Breast epithelium (tissue), 4 donors: ENCODE measurements around the gene DIRAS1. TPM values are rescaled to one million over a fixed set of nuclear protein-coding genes. Genes with fewer than 3 reads are reported as not detected.

Experiments
- DNase-seq, 2 donors: peaks; one replicate each; pipeline ENCODE4 v3.0.0-alpha.2; 2019; ENCODE audit warnings: low spot score in 2 of 2
- H3K27ac ChIP-seq, 2 donors: fragments of 200-600 bp; sonication (generic) in 1 of 2; one replicate each; pipeline ENCODE4 v1.5.1; 2016 to 2019; ENCODE audit warnings: mild to moderate bottlenecking in 1 of 2
- H3K27me3 ChIP-seq, 2 donors: fragments of 200-600 bp; sonication (generic) in 1 of 2; one replicate each; pipeline versions ENCODE4 v1.5.1 to v1.6.0; 2017 to 2019; ENCODE audit warnings: control low read depth in 1 of 2, mild to moderate bottlenecking in 1 of 2
- H3K36me3 ChIP-seq: fragments of 200-600 bp; one replicate; pipeline ENCODE4 v1.5.1; 2019
- H3K4me1 ChIP-seq, 2 donors: fragments of 200-600 bp; sonication (generic); one replicate each; pipeline ENCODE4 v1.5.1; 2016 to 2019; ENCODE audit warnings: control low read depth in 1 of 2
- H3K4me3 ChIP-seq, 3 donors: fragments of 200-600 bp; sonication (generic); 1 replicate in 2 of 3; 2 replicates in 1 of 3; pipeline ENCODE4 v1.5.1; 2016 to 2019; ENCODE audit warnings: mild to moderate bottlenecking in 3 of 3, moderate library complexity in 2 of 3
- H3K9me3 ChIP-seq, 2 donors: fragments of 200-600 bp; sonication (generic) in 1 of 2; one replicate each; pipeline ENCODE4 v1.5.1; 2016 to 2019; ENCODE audit warnings: control low read depth in 1 of 2
- CTCF ChIP-seq, 3 donors: fragments of 450-650 bp; IDR thresholded peaks; one replicate each; pipeline ENCODE4 v1.5.1; 2016 to 2017; ENCODE audit warnings: antibody characterized with exemption in 3 of 3, mild to moderate bottlenecking in 3 of 3, moderate library complexity in 3 of 3
- POLR2A ChIP-seq: fragments of 450-650 bp; IDR thresholded peaks from one replicate; pipeline ENCODE4 v1.6.1; 2016; ENCODE audit warnings: antibody characterized with exemption, mild to moderate bottlenecking, moderate library complexity
- POLR2AphosphoS5 ChIP-seq, 3 donors: sonication (generic); formaldehyde crosslinking; IDR thresholded peaks; one replicate each; pipeline ENCODE4 v1.6.1; 2017; ENCODE audit warnings: antibody characterized with exemption in 3 of 3
- intact Hi-C: fragments of 100-400 bp; cut with DNase I; formaldehyde crosslinking; loops from one replicate; pipeline ENCODE4 v1.15.1; 2023; ENCODE audit warnings: low total_unique reads
- total RNA-seq, 3 donors: library from RNA; depleted of rRNA; stranded (reverse); fragments of >200 nt; gene quantifications; one replicate each; pipeline ENCODE4 v1.1.0, GENCODE V29; 2016

Gene DIRAS1
- total RNA-seq, 3 donors from 2014 or later: 0.64 to 3.7 (median 3.6) TPM

GRCh38 chr19:2762783-2763496 is 41.8 kb upstream of the DIRAS1 start:
- Histone ChIP-seq H3K9me3 (no peaks in the 10 kb centered on the region), H3K27me3 (no peaks in the 10 kb centered on the region), H3K36me3 (peaks cover 4% of the 10 kb centered on the region), H3K4me3 (no peak overlapping the region), H3K4me1 (no peaks in the 10 kb centered on the region), H3K27ac (no peak overlapping the region)
- intact Hi-C loops: no loop called here
- TF ChIP-seq POLR2A: no peak
- TF ChIP-seq CTCF (IDR thresholded peaks at IDR 0.05): no peak
- TF ChIP-seq POLR2AphosphoS5 (IDR thresholded peaks at IDR 0.05): no peak
- no peak for DNase-seq

GRCh38 chr19:2761876-2762782 is 41.0 kb upstream of the DIRAS1 start:
- DNase-seq: no peak
- H3K4me3 ChIP-seq: no peak overlapping the region
- H3K36me3 ChIP-seq: peaks cover 4% of the 10 kb centered on the region
- no peaks in the 10 kb centered on the region for H3K4me1 ChIP-seq
- H3K9me3 ChIP-seq: no peaks in the 10 kb centered on the region
- intact Hi-C loops: no loop called here
- no peaks in the 10 kb centered on the region for H3K27me3 ChIP-seq
- no peak overlapping the region for H3K27ac ChIP-seq
- TF ChIP-seq POLR2A (no peak), CTCF (IDR thresholded peaks at IDR 0.05) (no peak), POLR2AphosphoS5 (IDR thresholded peaks at IDR 0.05) (no peak)

GRCh38 chr19:2761309-2761677 is 40.1 kb upstream of the DIRAS1 start:
- Histone ChIP-seq H3K36me3 (peaks cover 4% of the 10 kb centered on the region), H3K4me1 (no peaks in the 10 kb centered on the region), H3K27me3 (no peaks in the 10 kb centered on the region), H3K9me3 (no peaks in the 10 kb centered on the region), H3K4me3 (no peak overlapping the region), H3K27ac (no peak overlapping the region)
- no peak for DNase-seq
- intact Hi-C loops: no loop called here
- TF ChIP-seq POLR2AphosphoS5 (IDR thresholded peaks at IDR 0.05): no peak
- TF ChIP-seq POLR2A: no peak

- Histone ChIP-seq H3K27me3 (no peaks in the 10 kb centered on the region), H3K27ac (no peak overlapping the region), H3K4me1 (no peaks in the 10 kb centered on the region), H3K4me3 (no peak overlapping the region), H3K36me3 (no peaks in the 10 kb centered on the region), H3K9me3 (no peaks in the 10 kb centered on the region)
- intact Hi-C loops: loop anchor here (10.0 kb wide), 1 partner anchor 115 kb away; no protein-coding TSS in a partner anchor
- TF ChIP-seq CTCF (IDR thresholded peaks at IDR 0.05): no peak
- TF ChIP-seq POLR2A: no peak
- TF ChIP-seq POLR2AphosphoS5 (IDR thresholded peaks at IDR 0.05): no peak
- DNase-seq: no peak
These were observed 38.8 kb upstream of the DIRAS1 start for GRCh38 chr19:2759965-2760364.

- H3K4me1 ChIP-seq: no peaks in the 10 kb centered on the region
- H3K36me3 ChIP-seq: no peaks in the 10 kb centered on the region
- no peak overlapping the region for H3K4me3 ChIP-seq
- no peaks in the 10 kb centered on the region for H3K27me3 ChIP-seq
- no peak for DNase-seq
- no peak for TF ChIP-seq POLR2AphosphoS5 (IDR thresholded peaks at IDR 0.05)
- TF ChIP-seq POLR2A: no peak
- no peak for TF ChIP-seq CTCF (IDR thresholded peaks at IDR 0.05)
- intact Hi-C loops: loop anchor here (10.0 kb wide), 1 partner anchor 115 kb away; no protein-coding TSS in a partner anchor
- no peak overlapping the region for H3K27ac ChIP-seq
- no peaks in the 10 kb centered on the region for H3K9me3 ChIP-seq
These were observed 38.2 kb upstream of the DIRAS1 start for GRCh38 chr19:2759362-2759761.
